ES-I3 (cell line): ENCODE results near the gene AKT2.

Experiments
- H3K36me3 ChIP-seq: 2 replicates; pipeline ENCODE4 v1.6.1; 2013; ENCODE audit warnings: mild to moderate bottlenecking, low read length, control low read depth, moderate library complexity; ENCODE audit not compliant: insufficient read depth
- H3K4me1 ChIP-seq: 2 replicates; pipeline ENCODE4 v1.6.1; 2013; ENCODE audit warnings: mild to moderate bottlenecking, control low read depth, low read length; ENCODE audit not compliant: insufficient read depth
- H3K9ac ChIP-seq: 2 replicates; pipeline ENCODE4 v1.6.1; 2013; ENCODE audit warnings: low read depth, mild to moderate bottlenecking, low read length, moderate library complexity
- H3K9me3 ChIP-seq: 2 replicates; pipeline ENCODE4 v1.6.1; 2013; ENCODE audit warnings: mild to moderate bottlenecking, low read length, moderate library complexity; ENCODE audit not compliant: control insufficient read depth, insufficient read depth

Gene AKT2

GRCh38 chr19:40272261-40272660, 12.9 kb downstream of the AKT2 start:
- Histone ChIP-seq H3K9ac (no peak overlapping the region), H3K9me3 (no peaks in the 10 kb centered on the region), H3K4me1 (no peaks in the 10 kb centered on the region; the same call in 1 of the 2 replicates), H3K36me3 (no peaks in the 10 kb centered on the region)

GRCh38 chr19:40271706-40272105, 13.4 kb downstream of the AKT2 start:
- H3K9ac ChIP-seq, result no peak overlapping the region

GRCh38 chr19:40270362-40271089, 14.6 kb downstream of the AKT2 start:
- no peaks in the 10 kb centered on the region; the same call in 1 of the 2 replicates for H3K4me1 ChIP-seq
- no peak overlapping the region for H3K9ac ChIP-seq
- H3K9me3 ChIP-seq, result no peaks in the 10 kb centered on the region

More at GRCh38 chr19:40271706-40272105, 13.4 kb downstream of the AKT2 start:
- H3K36me3 ChIP-seq, result no peaks in the 10 kb centered on the region
- no peaks in the 10 kb centered on the region; the same call in 1 of the 2 replicates for H3K4me1 ChIP-seq
- H3K9me3 ChIP-seq, result no peaks in the 10 kb centered on the region

GRCh38 chr19:40269216-40269940, 15.8 kb downstream of the AKT2 start:
- no peaks in the 10 kb centered on the region for H3K36me3 ChIP-seq
- no peaks in the 10 kb centered on the region for H3K4me1 ChIP-seq
- no peaks in the 10 kb centered on the region for H3K9me3 ChIP-seq
- H3K9ac ChIP-seq, result no peak overlapping the region

More at GRCh38 chr19:40270362-40271089, 14.6 kb downstream of the AKT2 start:
- no peaks in the 10 kb centered on the region for H3K36me3 ChIP-seq

GRCh38 chr19:40267601-40267997, 17.5 kb downstream of the AKT2 start:
- no peaks in the 10 kb centered on the region for H3K36me3 ChIP-seq
- no peaks in the 10 kb centered on the region for H3K9me3 ChIP-seq
- H3K4me1 ChIP-seq, result no peaks in the 10 kb centered on the region
- H3K9ac ChIP-seq, result no peak overlapping the region

- no peaks in the 10 kb centered on the region for H3K9me3 ChIP-seq
- no peak overlapping the region for H3K9ac ChIP-seq
- H3K4me1 ChIP-seq, result no peaks in the 10 kb centered on the region
- no peaks in the 10 kb centered on the region for H3K36me3 ChIP-seq
Observed at GRCh38 chr19:40266912-40267600, 18.1 kb downstream of the AKT2 start.

GRCh38 chr19:40266119-40266518, 19.0 kb downstream of the AKT2 start:
- H3K9ac ChIP-seq, result no peak overlapping the region
- H3K4me1 ChIP-seq, result no peaks in the 10 kb centered on the region
- no peaks in the 10 kb centered on the region for H3K9me3 ChIP-seq
- H3K36me3 ChIP-seq, result no peaks in the 10 kb centered on the region

- H3K4me1 ChIP-seq, result no peaks in the 10 kb centered on the region
- no peaks in the 10 kb centered on the region for H3K9me3 ChIP-seq
- no peaks in the 10 kb centered on the region for H3K36me3 ChIP-seq
- H3K9ac ChIP-seq, result no peak overlapping the region
Observed at GRCh38 chr19:40265763-40266099, 19.4 kb downstream of the AKT2 start.

- no peak overlapping the region for H3K9ac ChIP-seq
- no peaks in the 10 kb centered on the region for H3K36me3 ChIP-seq
- no peaks in the 10 kb centered on the region for H3K4me1 ChIP-seq
Observed at GRCh38 chr19:40265055-40265762, 19.9 kb downstream of the AKT2 start.

GRCh38 chr19:40264314-40265054, 20.7 kb downstream of the AKT2 start:
- Histone ChIP-seq H3K36me3 (no peaks in the 10 kb centered on the region), H3K9ac (no peak overlapping the region), H3K4me1 (no peaks in the 10 kb centered on the region), H3K9me3 (no peaks in the 10 kb centered on the region)

More at GRCh38 chr19:40265055-40265762, 19.9 kb downstream of the AKT2 start:
- no peaks in the 10 kb centered on the region for H3K9me3 ChIP-seq

GRCh38 chr19:40263440-40264313, 21.5 kb downstream of the AKT2 start:
- Histone ChIP-seq H3K36me3 (no peaks in the 10 kb centered on the region), H3K9ac (no peak overlapping the region), H3K4me1 (no peaks in the 10 kb centered on the region), H3K9me3 (no peaks in the 10 kb centered on the region)

- Histone ChIP-seq H3K4me1 (no peaks in the 10 kb centered on the region), H3K36me3 (no peaks in the 10 kb centered on the region), H3K9ac (no peak overlapping the region), H3K9me3 (no peaks in the 10 kb centered on the region)
Observed at GRCh38 chr19:40262422-40262821, 22.7 kb downstream of the AKT2 start.

- no peaks in the 10 kb centered on the region for H3K9me3 ChIP-seq
- H3K4me1 ChIP-seq, result no peaks in the 10 kb centered on the region
- H3K36me3 ChIP-seq, result no peaks in the 10 kb centered on the region
- no peak overlapping the region for H3K9ac ChIP-seq
Observed at GRCh38 chr19:40261631-40262030, 23.5 kb downstream of the AKT2 start.
